IMR-90 (cell line): ENCODE measurements around the gene APOL3. TPM values are rescaled to one million over a fixed set of nuclear protein-coding genes. Genes with fewer than 3 reads are reported as not detected.
"Not testable (repeated sequence)": the region's sequence is repeated elsewhere in the genome, so short reads cannot be mapped to it uniquely, and the experiment has no call there.

Experiments
- ATAC-seq: fragments of 200-7000 bp; cut with Tn5 transposase; 2 replicates; pipeline ENCODE4 v1.9.1; 2020; ENCODE audit warnings: low read depth, mild to moderate bottlenecking, moderate library complexity
- BruUV-seq: library from RNA; stranded (reverse); fragments of 400-500 nt; replicated peaks from 2 replicates; lab custom pipeline; 2021; lab: Mats Ljungman, UMichigan
- CTCF ChIA-PET: fragments of 300-600 bp; formaldehyde crosslinking; extraction: SDS; loops from one replicate; lab custom pipeline; 2021; ENCODE audit warnings: antibody characterized with exemption; lab: Yijun Ruan, JAX
- POLR2A ChIA-PET: fragments of 300-600 bp; sonication (Branson Sonifier 250); formaldehyde crosslinking; loops from one replicate; lab custom pipeline; 2022; ENCODE audit warnings: antibody characterized with exemption; ENCODE audit not compliant: unreplicated experiment; lab: Charles Lee
- DNase-seq: peaks from one replicate; pipeline ENCODE4 v3.0.0; 2013
- H2AFZ ChIP-seq: replicated peaks from 2 replicates; pipeline ENCODE3; 2013; ENCODE audit warnings: low read length, mild to moderate bottlenecking; ENCODE audit not compliant: poor library complexity
- H2AK5ac ChIP-seq: 2 replicates; pipeline ENCODE4 v1.6.1; 2013; ENCODE audit warnings: low read depth, low read length, inconsistent platforms
- H2AK9ac ChIP-seq: replicated peaks from 2 replicates; pipeline ENCODE3; 2013; ENCODE audit warnings: mild to moderate bottlenecking, low read depth, low read length, moderate library complexity; ENCODE audit not compliant: poor library complexity
- H2BK120ac ChIP-seq: 2 replicates; pipeline ENCODE4 v1.6.1; 2013; ENCODE audit warnings: low read depth, low read length, inconsistent platforms
- H2BK15ac ChIP-seq: 3 replicates; pipeline ENCODE4 v1.6.1; 2013; ENCODE audit warnings: low read depth, low read length, inconsistent platforms
- H2BK20ac ChIP-seq: 2 replicates; pipeline ENCODE4 v1.6.1; 2013; ENCODE audit warnings: low read depth, mild to moderate bottlenecking, inconsistent platforms, low read length, moderate library complexity
- H2BK5ac ChIP-seq: 2 replicates; pipeline ENCODE4 v1.6.1; 2013; ENCODE audit warnings: mild to moderate bottlenecking, low read depth, low read length, inconsistent platforms; ENCODE audit not compliant: poor library complexity, severe bottlenecking
- H3K14ac ChIP-seq: replicated peaks from 2 replicates; pipeline ENCODE4 v1.6.1; 2013; ENCODE audit warnings: low read depth, low read length, inconsistent platforms
- H3K18ac ChIP-seq: 2 replicates; pipeline ENCODE4 v1.6.1; 2013; ENCODE audit warnings: low read depth, low read length, control low read depth
- H3K23ac ChIP-seq: 2 replicates; pipeline ENCODE4 v1.6.1; 2013; ENCODE audit warnings: low read depth, low read length, inconsistent platforms
- H3K27ac ChIP-seq: 2 replicates; pipeline ENCODE4 v1.5.1; 2013; ENCODE audit warnings: mild to moderate bottlenecking, control low read depth, low read length; ENCODE audit not compliant: insufficient read depth
- H3K27me3 ChIP-seq: 2 replicates; pipeline ENCODE4 v1.6.1; 2013; ENCODE audit warnings: low read length; ENCODE audit not compliant: control insufficient read depth, insufficient read depth
- H3K36me3 ChIP-seq: 2 replicates; pipeline ENCODE4 v1.6.1; 2013; ENCODE audit warnings: low read length, mixed read lengths; ENCODE audit not compliant: control insufficient read depth, insufficient read depth
- H3K4ac ChIP-seq: 2 replicates; pipeline ENCODE4 v1.6.1; 2013; ENCODE audit warnings: low read depth, low read length, inconsistent platforms
- H3K4me1 ChIP-seq: 2 replicates; pipeline ENCODE4 v1.6.1; 2013; ENCODE audit warnings: low read length, mixed read lengths; ENCODE audit not compliant: control insufficient read depth, insufficient read depth
- H3K4me2 ChIP-seq: 2 replicates; pipeline ENCODE4 v1.6.1; 2013; ENCODE audit warnings: low read depth, mild to moderate bottlenecking, control low read depth, low read length, moderate library complexity
- H3K4me3 ChIP-seq: 2 replicates; pipeline ENCODE4 v1.5.1; 2013; ENCODE audit warnings: low read depth, mild to moderate bottlenecking, control low read depth, low read length, moderate library complexity; ENCODE audit not compliant: insufficient read depth
- H3K56ac ChIP-seq: 2 replicates; pipeline ENCODE4 v1.6.1; 2013; ENCODE audit warnings: low read length, inconsistent platforms; ENCODE audit not compliant: insufficient read depth; ENCODE audit errors: extremely low read depth
- H3K79me1 ChIP-seq, 2 experiments: 2 replicates each; pipeline ENCODE4 v1.6.1; 2013; ENCODE audit warnings: low read length in 2 of 2, inconsistent platforms in 1 of 2, low read depth in 1 of 2
- H3K9ac ChIP-seq: 2 replicates; pipeline ENCODE4 v1.6.1; 2013; ENCODE audit warnings: low read depth, low read length, control low read depth
- H3K9me1 ChIP-seq: 2 replicates; pipeline ENCODE4 v1.6.1; 2013; ENCODE audit warnings: low read length, inconsistent platforms; ENCODE audit not compliant: insufficient read depth
- H3K9me3 ChIP-seq: 2 replicates; pipeline ENCODE4 v1.6.1; 2013; ENCODE audit warnings: low read length; ENCODE audit not compliant: control insufficient read depth, insufficient read depth
- H4K20me1 ChIP-seq: 2 replicates; pipeline ENCODE4 v1.6.1; 2013; ENCODE audit warnings: low read length, inconsistent platforms; ENCODE audit not compliant: insufficient read depth
- H4K5ac ChIP-seq: 2 replicates; pipeline ENCODE4 v1.6.1; 2013; ENCODE audit warnings: mild to moderate bottlenecking, low read depth, low read length, control low read depth
- H4K8ac ChIP-seq, 2 experiments: 2 replicates each; pipeline ENCODE4 v1.6.1; 2013; ENCODE audit warnings: low read depth in 2 of 2, low read length in 2 of 2, control low read depth in 1 of 2, inconsistent platforms in 1 of 2
- H4K91ac ChIP-seq: 2 replicates; pipeline ENCODE4 v1.6.1; 2013; ENCODE audit warnings: low read depth, low read length, inconsistent platforms; ENCODE audit not compliant: insufficient read depth
- WGBS, 2 experiments: methylation state at CpG; one replicate each; pipeline versions ENCODE4 v1.1.5 to v1.1.7; 2013; ENCODE audit warnings: missing lambda C conversion rate in 2 of 2; ENCODE audit not compliant: insufficient read length in 1 of 2; ENCODE audit errors: extremely low coverage in 2 of 2; 5-methylcytosine and 5-hydroxymethylcytosine counted together
- dilution Hi-C: fragments of 300-500 bp; cut with HindIII; formaldehyde crosslinking; loops from one replicate; pipeline ENCODE4 v1.14.3; 2018; ENCODE audit warnings: low sequenced_read_pairs; ENCODE audit not compliant: unreplicated experiment
- in situ Hi-C: fragments of 300-500 bp; cut with MboI; formaldehyde crosslinking; loops from 3 replicates; pipeline ENCODE4 v1.14.3; 2019; ENCODE audit warnings: low sequenced_read_pairs, inconsistent platforms, mixed read lengths
- intact Hi-C: fragments of 100-400 bp; cut with micrococcal nuclease; formaldehyde crosslinking; loops from 2 replicates; pipeline ENCODE4 v1.10.0; 2022
- polyA plus RNA-seq, 3 experiments: library from polyadenylated mRNA; depleted of rRNA; stranded (reverse); fragments of >200 nt; gene quantifications; 2 replicates each; pipeline ENCODE4 v1.2.3, GENCODE V29; 2012; ENCODE audit warnings: low replicate concordance in 1 of 3
- total RNA-seq: library from RNA; depleted of rRNA; stranded (reverse); fragments of >200 nt; gene quantifications from 2 replicates; pipeline ENCODE4 v1.2.3, GENCODE V29; 2012

The APOL3 gene
- total and polyA plus RNA-seq, 2 of the 4 experiments (the other 2 are of a cell fraction): 1.4 to 2.3 TPM

DNA sequence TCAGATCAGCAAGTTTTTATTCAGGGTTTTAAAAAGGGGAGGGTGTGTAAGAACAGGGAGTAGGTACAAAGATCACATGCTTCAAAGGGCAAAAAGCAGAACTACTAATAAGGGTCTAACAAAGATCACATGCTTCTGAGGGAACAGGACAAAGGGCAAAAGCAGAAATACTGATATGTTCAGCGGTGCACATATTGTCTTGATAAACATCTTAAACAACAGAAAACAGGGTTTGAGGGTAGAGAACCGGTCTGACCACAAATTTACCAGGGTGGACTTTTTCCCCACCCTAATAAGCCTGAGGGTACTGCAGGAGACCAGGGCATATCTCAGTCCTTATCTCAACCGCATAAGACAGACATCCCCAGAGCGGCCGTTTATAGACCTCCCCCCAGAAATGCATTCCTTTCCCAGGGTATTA, 48.9 kb upstream of the APOL3 start:
- BruUV-seq, H3K27ac ChIP-seq, H3K23ac ChIP-seq, H4K5ac ChIP-seq, in situ Hi-C loops, H3K4me1 ChIP-seq, H2BK20ac ChIP-seq, POLR2A ChIA-PET, H2AFZ ChIP-seq, H2BK120ac ChIP-seq, H3K36me3 ChIP-seq, H3K9me3 ChIP-seq, H3K79me1 ChIP-seq, CTCF ChIA-PET, H3K4ac ChIP-seq, H4K8ac ChIP-seq, H3K56ac ChIP-seq, ATAC-seq, H2BK15ac ChIP-seq, intact Hi-C loops, H3K4me2 ChIP-seq, DNase-seq, H3K14ac ChIP-seq, H3K9ac ChIP-seq, H4K20me1 ChIP-seq, H3K4me3 ChIP-seq, dilution Hi-C loops, H2BK5ac ChIP-seq, H2AK5ac ChIP-seq, H4K91ac ChIP-seq, H3K9me1 ChIP-seq, H3K18ac ChIP-seq, H2AK9ac ChIP-seq: not testable (repeated sequence)
- no CpG with 5 or more reads among the region's 5 CpGs for WGBS, 2 experiments
- H3K27me3 ChIP-seq: peaks cover 29% of the 10 kb centered on the region
